Pancreas (tissue), 10 donors: ENCODE measurements around the gene SCRN1. TPM values are rescaled to one million over a fixed set of nuclear protein-coding genes. Genes with fewer than 3 reads are reported as not detected.

ENCODE experiments used
- ATAC-seq, 4 donors: fragments of 200-7000 bp; cut with Tn5 transposase; one replicate each; pipeline versions ENCODE4 v1.8.0 to v1.9.1; 2020; ENCODE audit warnings: mild to moderate bottlenecking in 4 of 4, moderate library complexity in 4 of 4
- DNase-seq, 6 donors: peaks; one replicate each; pipeline ENCODE4 v3.0.0-alpha.2; 2020
- FAIRE-seq: peaks from 2 replicates; lab custom pipeline; 2012; peaks lifted over from hg19 to GRCh38; lab: Jason Lieb, UNC
- H3K27ac ChIP-seq, 4 donors: fragments of 200-600 bp; sonication (generic); 1 replicate in 3 of 4; 2 replicates in 1 of 4; pipeline versions ENCODE4 v1.5.0 to v1.8.0; 2020
- H3K27me3 ChIP-seq, 4 donors: fragments of 200-600 bp; one replicate each; pipeline ENCODE4 v1.8.0; 2021
- H3K36me3 ChIP-seq, 3 donors: fragments of 200-600 bp; sonication (generic) in 1 of 3; one replicate each; pipeline versions ENCODE4 v1.5.0 to v1.8.0; 2020 to 2021
- H3K4me1 ChIP-seq, 3 donors: fragments of 200-600 bp; one replicate each; pipeline ENCODE4 v1.8.0; 2021
- H3K4me3 ChIP-seq, 4 donors: fragments of 200-600 bp; sonication (generic) in 2 of 4; one replicate each; pipeline versions ENCODE4 v1.5.0 to v1.8.0; 2020 to 2021
- H3K9me3 ChIP-seq, 4 donors: fragments of 200-600 bp; one replicate each; pipeline ENCODE4 v1.8.0; 2021
- CTCF ChIP-seq, 4 donors: fragments of 200-600 bp; sonication (generic) in 3 of 4; IDR thresholded peaks; one replicate each; pipeline versions ENCODE4 v1.5.0 to v1.8.0; 2021; ENCODE audit warnings: antibody characterized with exemption in 4 of 4
- WGBS, 2 donors: extraction: QIAGEN DNeasy Blood & Tissue Kit; methylation state at CpG; one replicate each; pipeline ENCODE4 v1.1.7; 2013; 5-methylcytosine and 5-hydroxymethylcytosine counted together
- intact Hi-C, 3 donors: fragments of 100-400 bp; cut with DNase I; formaldehyde crosslinking; loops; one replicate each; pipeline versions ENCODE4 v1.11.1 to v1.14.2; 2022
- polyA plus RNA-seq, 2 donors: library from polyadenylated mRNA; stranded (reverse); fragments of 200-250 nt; gene quantifications; one replicate each; pipeline ENCODE4 v1.2.3, GENCODE V29; 2013
- total RNA-seq, 6 donors: library from RNA; stranded (reverse); fragmentation: NEBNext Ultra II Directional in 4 of 6; extraction: Animal tissue kit (Norgen Biotek cat#: 25700) in 4 of 6; gene quantifications; one replicate each; pipeline versions ENCODE4 v1.2.1 to v1.2.4, GENCODE V29; 2021 to 2023
- donor health status: healthy with polysubstance abuse.
- donor health status: DM: no; HTN: no; CAD: no; lungs with moderate emphysema.
- donor health status: DM: no; HTN: no; CAD: no.
- donor health status: control.
- donor health status: control.
- donor health status: Bipolar disorder and iron deficiency.
- donor health status: DM: yes; HTN: yes; CAD: no.
- donor health status: DM: no; HTN: no; CAD: no.
- donor health status: DM: no; HTN: no; CAD: no.
- donor health status: DM: yes; HTN: yes; CAD: no.

Gene SCRN1
- 10 to 100 TPM; 25.6 to 48.0 (median 34.8) TPM for total RNA-seq
- 10 to 100 TPM in 1 of 2 donors, 1 to 10 TPM in 1; 7.7 to 22.3 TPM for polyA plus RNA-seq

- DNase-seq: peak; percentile 44 to 85 (median 62)
Measured at GRCh38 chr7:29989257-29989995, at the start of gene SCRN1. TSS of gene SCRN1 (minus strand) at chr7:29989801. CDS start at chr7:29969067, 20,734 bp downstream.

GRCh38 chr7:30038196-30038980 lies 48.8 kb upstream of the SCRN1 start:
- Histone ChIP-seq H3K27me3 (no peaks in the 10 kb centered on the region), H3K4me1 (peaks cover 0 to 3% (median 0%) of the 10 kb centered on the region in 3 donors), H3K9me3 (no peaks in the 10 kb centered on the region), H3K27ac (no peak overlapping the region), H3K36me3 (no peaks in the 10 kb centered on the region), H3K4me3 (no peak overlapping the region)
- WGBS, 2 donors: 93% methylated on average over 3 of the region's 3 CpGs
- ATAC-seq (peak in 3 of 4 donors; percentile 22 to 50 (median 30)), FAIRE-seq (no peak), DNase-seq (no peak)
- intact Hi-C loops: no loop called here
- no peak for TF ChIP-seq CTCF (IDR thresholded peaks at IDR 0.05)

More at GRCh38 chr7:29989257-29989995, at the start of gene SCRN1:
- H3K36me3 ChIP-seq: no peaks in the 10 kb centered on the region
- TF ChIP-seq CTCF (IDR thresholded peaks at IDR 0.05): no peak
- H3K9me3 ChIP-seq: no peaks in the 10 kb centered on the region
- no peaks in the 10 kb centered on the region for H3K27me3 ChIP-seq
- H3K4me1 ChIP-seq: peaks cover 0 to 15% (median 8%) of the 10 kb centered on the region in 3 donors
- intact Hi-C loops: no loop called here
- 0 to 1% methylated on average over 56 to 79 of the region's 79 CpGs for WGBS, 2 donors
- no peak for FAIRE-seq
- peak within 1 kb of the TSS; percentile 69 to 96 (median 88) for H3K4me3 ChIP-seq
- peak within 1 kb of the TSS; percentile 87 to 97 (median 93) for H3K27ac ChIP-seq
- ATAC-seq: peak; percentile 57 to 76 (median 72)

GRCh38 chr7:30036220-30036619 lies 46.6 kb upstream of the SCRN1 start:
- Histone ChIP-seq H3K4me1 (peaks cover 0 to 6% (median 3%) of the 10 kb centered on the region in 3 donors), H3K9me3 (no peaks in the 10 kb centered on the region), H3K4me3 (no peak overlapping the region), H3K36me3 (no peaks in the 10 kb centered on the region), H3K27me3 (no peaks in the 10 kb centered on the region), H3K27ac (no peak overlapping the region)
- TF ChIP-seq CTCF (IDR thresholded peaks at IDR 0.05): no peak
- intact Hi-C loops: no loop called here
- no peak for ATAC-seq
- no peak for DNase-seq
- no peak for FAIRE-seq
- 60 to 71% methylated on average over 2 of the region's 2 CpGs for WGBS, 2 donors

- ATAC-seq (no peak), DNase-seq (no peak), FAIRE-seq (no peak)
- no peaks in the 10 kb centered on the region for H3K9me3 ChIP-seq
- intact Hi-C loops: no loop called here
- no peaks in the 10 kb centered on the region for H3K36me3 ChIP-seq
- 93 to 94% methylated on average over 3 of the region's 3 CpGs for WGBS, 2 donors
- TF ChIP-seq CTCF (IDR thresholded peaks at IDR 0.05): no peak
- no peak overlapping the region for H3K4me3 ChIP-seq
- peaks cover 6 to 9% (median 8%) of the 10 kb centered on the region in 3 donors for H3K4me1 ChIP-seq
- no peaks in the 10 kb centered on the region for H3K27me3 ChIP-seq
- no peak overlapping the region for H3K27ac ChIP-seq
Measured at GRCh38 chr7:30034501-30034900, 44.9 kb upstream of the SCRN1 start.
